ENCODE results near the gene UCP3.

DNA sequence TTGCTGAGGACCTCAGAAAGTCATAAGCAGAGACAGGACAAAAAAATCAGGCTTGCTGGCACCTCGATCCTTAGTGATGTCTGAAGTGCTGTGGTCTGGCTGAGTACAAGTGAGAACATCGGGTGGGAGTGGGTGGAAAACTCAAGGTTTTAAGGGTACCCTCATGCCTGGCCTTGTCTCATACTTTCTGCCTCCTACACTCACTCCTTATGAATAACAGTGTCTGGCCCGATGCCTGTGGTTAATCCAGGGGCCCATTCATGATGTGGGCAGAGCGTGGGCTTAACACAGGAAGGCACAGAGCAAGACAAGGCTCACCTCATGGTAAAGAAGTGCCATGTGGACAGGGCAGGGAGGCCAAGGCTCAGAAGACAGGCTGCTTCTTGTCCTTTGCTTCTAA lies 11.0 kb upstream of the UCP3 start:
- no peak for TF ChIP-seq EGR1 (IDR thresholded peaks at IDR 0.05)
- no peak for TF ChIP-seq EP300 (IDR thresholded peaks at IDR 0.05; ENCODE audit: borderline replicate concordance)
- TF ChIP-seq CEBPB (IDR thresholded peaks at IDR 0.05) = no peak
- TF ChIP-seq TCF12 (IDR thresholded peaks at IDR 0.05; ENCODE audit: low read depth) = no peak
- TF ChIP-seq CREB1 (IDR thresholded peaks at IDR 0.05; ENCODE audit: low read depth) = no peak
- TF ChIP-seq ZBTB7A (IDR thresholded peaks at IDR 0.05; ENCODE audit: low read depth) = no peak
- TF ChIP-seq TAF1 (IDR thresholded peaks at IDR 0.05; ENCODE audit: low read depth) = no peak
- TF ChIP-seq, protein P1, sequence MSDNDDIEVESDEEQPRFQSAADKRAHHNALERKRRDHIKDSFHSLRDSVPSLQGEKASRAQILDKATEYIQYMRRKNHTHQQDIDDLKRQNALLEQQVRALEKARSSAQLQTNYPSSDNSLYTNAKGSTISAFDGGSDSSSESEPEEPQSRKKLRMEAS (IDR thresholded peaks at IDR 0.05) = no peak
- no peak for TF ChIP-seq RAD21 (IDR thresholded peaks at IDR 0.05; ENCODE audit: low read depth)
- no peak for TF ChIP-seq FOXM1 (IDR thresholded peaks at IDR 0.05; ENCODE audit: borderline replicate concordance, low read depth)
- TF ChIP-seq, protein P2, sequence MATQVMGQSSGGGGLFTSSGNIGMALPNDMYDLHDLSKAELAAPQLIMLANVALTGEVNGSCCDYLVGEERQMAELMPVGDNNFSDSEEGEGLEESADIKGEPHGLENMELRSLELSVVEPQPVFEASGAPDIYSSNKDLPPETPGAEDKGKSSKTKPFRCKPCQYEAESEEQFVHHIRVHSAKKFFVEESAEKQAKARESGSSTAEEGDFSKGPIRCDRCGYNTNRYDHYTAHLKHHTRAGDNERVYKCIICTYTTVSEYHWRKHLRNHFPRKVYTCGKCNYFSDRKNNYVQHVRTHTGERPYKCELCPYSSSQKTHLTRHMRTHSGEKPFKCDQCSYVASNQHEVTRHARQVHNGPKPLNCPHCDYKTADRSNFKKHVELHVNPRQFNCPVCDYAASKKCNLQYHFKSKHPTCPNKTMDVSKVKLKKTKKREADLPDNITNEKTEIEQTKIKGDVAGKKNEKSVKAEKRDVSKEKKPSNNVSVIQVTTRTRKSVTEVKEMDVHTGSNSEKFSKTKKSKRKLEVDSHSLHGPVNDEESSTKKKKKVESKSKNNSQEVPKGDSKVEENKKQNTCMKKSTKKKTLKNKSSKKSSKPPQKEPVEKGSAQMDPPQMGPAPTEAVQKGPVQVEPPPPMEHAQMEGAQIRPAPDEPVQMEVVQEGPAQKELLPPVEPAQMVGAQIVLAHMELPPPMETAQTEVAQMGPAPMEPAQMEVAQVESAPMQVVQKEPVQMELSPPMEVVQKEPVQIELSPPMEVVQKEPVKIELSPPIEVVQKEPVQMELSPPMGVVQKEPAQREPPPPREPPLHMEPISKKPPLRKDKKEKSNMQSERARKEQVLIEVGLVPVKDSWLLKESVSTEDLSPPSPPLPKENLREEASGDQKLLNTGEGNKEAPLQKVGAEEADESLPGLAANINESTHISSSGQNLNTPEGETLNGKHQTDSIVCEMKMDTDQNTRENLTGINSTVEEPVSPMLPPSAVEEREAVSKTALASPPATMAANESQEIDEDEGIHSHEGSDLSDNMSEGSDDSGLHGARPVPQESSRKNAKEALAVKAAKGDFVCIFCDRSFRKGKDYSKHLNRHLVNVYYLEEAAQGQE (IDR thresholded peaks at IDR 0.05; ENCODE audit: low read depth) = no peak
- no peak for TF ChIP-seq TEAD4 (IDR thresholded peaks at IDR 0.05)
- no peak for TF ChIP-seq NFIC (IDR thresholded peaks at IDR 0.05)
